Neural cell (in vitro differentiated cells): ENCODE results near the gene TSPAN15. TPM values are rescaled to one million over a fixed set of nuclear protein-coding genes. Genes with fewer than 3 reads are reported as not detected.

ENCODE experiments used
- H2AFZ ChIP-seq: fragments of 200-600, 300-800 bp; sonication (generic), shearing (Covaris generic); 2 replicates; pipeline ENCODE4 v1.6.0; 2014; ENCODE audit warnings: low read depth, mild to moderate bottlenecking, antibody characterized with exemption, low read length, moderate library complexity
- H3F3A ChIP-seq: fragments of 200-600 bp; shearing (Covaris generic); 2 replicates; pipeline ENCODE4 v1.6.1; 2016; ENCODE audit warnings: mild to moderate bottlenecking, moderate library complexity, mixed read lengths, antibody characterized with exemption, low read length; ENCODE audit not compliant: insufficient read depth, poor library complexity, severe bottlenecking
- H3K27ac ChIP-seq: fragments of 200-600, 300-800 bp; sonication (generic), shearing (Covaris generic); 2 replicates; pipeline ENCODE4 v1.5.1; 2014; ENCODE audit warnings: mild to moderate bottlenecking, low read length, moderate library complexity
- H3K27me3 ChIP-seq: fragments of 300-800, 200-600 bp; sonication (generic), shearing (Covaris generic); 2 replicates; pipeline ENCODE4 v1.6.0; 2014; ENCODE audit warnings: mild to moderate bottlenecking, low read depth, low read length, moderate library complexity; ENCODE audit not compliant: insufficient read depth
- H3K36me3 ChIP-seq: fragments of 300-800, 200-600 bp; sonication (generic), shearing (Covaris generic); 2 replicates; pipeline ENCODE4 v1.5.1; 2014; ENCODE audit warnings: mild to moderate bottlenecking, antibody characterized with exemption, low read length, moderate library complexity; ENCODE audit not compliant: insufficient read depth
- H3K4me2 ChIP-seq: fragments of 300-800, 200-600 bp; sonication (generic), shearing (Covaris generic); 2 replicates; pipeline ENCODE4 v1.6.0; 2014; ENCODE audit warnings: mild to moderate bottlenecking, low read length
- H3K4me3 ChIP-seq: fragments of 300-800, 200-600 bp; sonication (generic), shearing (Covaris generic); 2 replicates; pipeline ENCODE4 v1.5.1; 2014; ENCODE audit warnings: mild to moderate bottlenecking, low read length, moderate library complexity
- H3K79me2 ChIP-seq: fragments of 200-600 bp; shearing (Covaris generic); replicated peaks from 2 replicates; pipeline ENCODE4 v1.6.0; 2014; ENCODE audit warnings: mild to moderate bottlenecking, low read length, moderate library complexity; ENCODE audit not compliant: insufficient read depth
- H3K9ac ChIP-seq: fragments of 300-800, 200-600 bp; sonication (generic), shearing (Covaris generic); 2 replicates; pipeline ENCODE4 v1.6.1; 2016; ENCODE audit warnings: mild to moderate bottlenecking, low read length, mixed read lengths
- H3K9me2 ChIP-seq: fragments of 200-600 bp; shearing (Covaris generic); 2 replicates; pipeline ENCODE4 v1.6.1; 2016; ENCODE audit warnings: mild to moderate bottlenecking, low read length, mixed read lengths; ENCODE audit not compliant: insufficient read depth
- H3K9me3 ChIP-seq: fragments of 200-600, 300-800 bp; sonication (generic), shearing (Covaris generic); 2 replicates; pipeline ENCODE4 v1.6.1; 2016; ENCODE audit warnings: mild to moderate bottlenecking, mixed run types, low read length, moderate library complexity, mixed read lengths
- H4K20me1 ChIP-seq: fragments of 200-600 bp; shearing (Covaris generic); 2 replicates; pipeline ENCODE4 v1.6.1; 2016; ENCODE audit warnings: mild to moderate bottlenecking, mixed run types; ENCODE audit not compliant: insufficient read depth
- EP300 ChIP-seq: fragments of 450-650 bp; conservative IDR thresholded peaks from 2 replicates; pipeline ENCODE4 v1.6.1; 2014; ENCODE audit warnings: antibody characterized with exemption, mild to moderate bottlenecking, moderate library complexity; ENCODE audit not compliant: poor library complexity, severe bottlenecking
- EZH2 ChIP-seq: fragments of 200-600, 300-800 bp; shearing (Covaris generic), sonication (generic); IDR thresholded peaks from 2 replicates; pipeline ENCODE4 v1.6.1; 2014; ENCODE audit warnings: antibody characterized with exemption, low read length, borderline replicate concordance, mild to moderate bottlenecking; ENCODE audit not compliant: insufficient read depth, poor library complexity, severe bottlenecking
- MXI1 ChIP-seq: fragments of 450-650 bp; conservative IDR thresholded peaks from 2 replicates; pipeline ENCODE4 v1.6.1; 2014; ENCODE audit warnings: antibody characterized with exemption, mild to moderate bottlenecking; ENCODE audit not compliant: poor library complexity, severe bottlenecking
- POLR2AphosphoS5 ChIP-seq: IDR thresholded peaks from 2 replicates; pipeline ENCODE4 v1.6.1; 2012
- RAD21 ChIP-seq: fragments of 450-650 bp; conservative IDR thresholded peaks from 2 replicates; pipeline ENCODE4 v1.6.1; 2014; ENCODE audit warnings: antibody characterized with exemption, mild to moderate bottlenecking, moderate library complexity
- SMC3 ChIP-seq: fragments of 450-650 bp; conservative IDR thresholded peaks from 2 replicates; pipeline ENCODE4 v1.6.1; 2014; ENCODE audit warnings: antibody characterized with exemption, mild to moderate bottlenecking, moderate library complexity; ENCODE audit not compliant: poor library complexity
- TAF1 ChIP-seq: IDR thresholded peaks from 2 replicates; pipeline ENCODE4 v1.6.1; 2012; ENCODE audit warnings: low read depth
- polyA plus RNA-seq: library from polyadenylated mRNA; depleted of rRNA; stranded (reverse); fragments of >200 nt; gene quantifications from 2 replicates; pipeline ENCODE4 v1.2.3, GENCODE V29; 2014
- TF ChIP-seq, protein P1 (sequence below): IDR thresholded peaks from 2 replicates; pipeline ENCODE4 v1.6.1; 2012; ENCODE audit warnings: borderline replicate concordance
- TF ChIP-seq, protein P2 (sequence below): fragments of 450-650 bp; IDR thresholded peaks from 2 replicates; pipeline ENCODE4 v1.5.1; 2014; ENCODE audit warnings: antibody characterized with exemption, mild to moderate bottlenecking, moderate library complexity; ENCODE audit not compliant: poor library complexity, severe bottlenecking

The TSPAN15 gene
- polyA plus RNA-seq, 1 donor from 2014 or later, result 1.2 TPM

DNA sequence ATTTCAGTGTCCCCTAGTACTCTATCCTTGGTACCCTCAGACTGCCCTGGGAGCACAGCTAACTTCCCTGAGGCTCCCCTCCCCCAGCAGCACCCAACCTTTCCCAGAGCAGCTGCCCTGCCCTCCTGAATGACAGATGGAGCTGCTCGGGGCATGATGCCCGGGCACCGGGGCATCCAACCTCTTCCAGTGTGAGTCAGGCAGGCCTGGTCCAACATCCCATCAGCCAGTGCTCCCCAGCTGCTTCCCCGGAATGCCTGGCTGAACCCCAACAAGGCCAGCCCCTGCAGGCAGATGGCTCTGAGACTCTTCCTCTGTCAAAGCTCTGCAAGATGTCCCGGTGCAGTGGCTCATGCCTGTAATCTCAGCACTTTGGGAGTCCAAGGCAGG lies 11.9 kb upstream of the TSPAN15 start:
- Histone ChIP-seq H3K36me3 (no peaks in the 10 kb centered on the region), H4K20me1 (no peaks in the 10 kb centered on the region), H3K79me2 (no peaks in the 10 kb centered on the region), H3K4me2 (no peak overlapping the region), H3K9me3 (no peaks in the 10 kb centered on the region), H3K4me3 (no peak overlapping the region), H3K27me3 (no peaks in the 10 kb centered on the region), H3K9ac (no peak overlapping the region), H3F3A (no peaks in the 10 kb centered on the region), H2AFZ (no peak overlapping the region), H3K27ac (no peak overlapping the region), H3K9me2 (no peaks in the 10 kb centered on the region)
- no peak for TF ChIP-seq MXI1
- no peak for TF ChIP-seq TAF1
- TF ChIP-seq, protein P1, sequence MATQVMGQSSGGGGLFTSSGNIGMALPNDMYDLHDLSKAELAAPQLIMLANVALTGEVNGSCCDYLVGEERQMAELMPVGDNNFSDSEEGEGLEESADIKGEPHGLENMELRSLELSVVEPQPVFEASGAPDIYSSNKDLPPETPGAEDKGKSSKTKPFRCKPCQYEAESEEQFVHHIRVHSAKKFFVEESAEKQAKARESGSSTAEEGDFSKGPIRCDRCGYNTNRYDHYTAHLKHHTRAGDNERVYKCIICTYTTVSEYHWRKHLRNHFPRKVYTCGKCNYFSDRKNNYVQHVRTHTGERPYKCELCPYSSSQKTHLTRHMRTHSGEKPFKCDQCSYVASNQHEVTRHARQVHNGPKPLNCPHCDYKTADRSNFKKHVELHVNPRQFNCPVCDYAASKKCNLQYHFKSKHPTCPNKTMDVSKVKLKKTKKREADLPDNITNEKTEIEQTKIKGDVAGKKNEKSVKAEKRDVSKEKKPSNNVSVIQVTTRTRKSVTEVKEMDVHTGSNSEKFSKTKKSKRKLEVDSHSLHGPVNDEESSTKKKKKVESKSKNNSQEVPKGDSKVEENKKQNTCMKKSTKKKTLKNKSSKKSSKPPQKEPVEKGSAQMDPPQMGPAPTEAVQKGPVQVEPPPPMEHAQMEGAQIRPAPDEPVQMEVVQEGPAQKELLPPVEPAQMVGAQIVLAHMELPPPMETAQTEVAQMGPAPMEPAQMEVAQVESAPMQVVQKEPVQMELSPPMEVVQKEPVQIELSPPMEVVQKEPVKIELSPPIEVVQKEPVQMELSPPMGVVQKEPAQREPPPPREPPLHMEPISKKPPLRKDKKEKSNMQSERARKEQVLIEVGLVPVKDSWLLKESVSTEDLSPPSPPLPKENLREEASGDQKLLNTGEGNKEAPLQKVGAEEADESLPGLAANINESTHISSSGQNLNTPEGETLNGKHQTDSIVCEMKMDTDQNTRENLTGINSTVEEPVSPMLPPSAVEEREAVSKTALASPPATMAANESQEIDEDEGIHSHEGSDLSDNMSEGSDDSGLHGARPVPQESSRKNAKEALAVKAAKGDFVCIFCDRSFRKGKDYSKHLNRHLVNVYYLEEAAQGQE, result no peak
- no peak for TF ChIP-seq POLR2AphosphoS5
- TF ChIP-seq EZH2, result no peak
- no peak for TF ChIP-seq RAD21
- TF ChIP-seq SMC3, result no peak
- no peak for TF ChIP-seq EP300

DNA sequence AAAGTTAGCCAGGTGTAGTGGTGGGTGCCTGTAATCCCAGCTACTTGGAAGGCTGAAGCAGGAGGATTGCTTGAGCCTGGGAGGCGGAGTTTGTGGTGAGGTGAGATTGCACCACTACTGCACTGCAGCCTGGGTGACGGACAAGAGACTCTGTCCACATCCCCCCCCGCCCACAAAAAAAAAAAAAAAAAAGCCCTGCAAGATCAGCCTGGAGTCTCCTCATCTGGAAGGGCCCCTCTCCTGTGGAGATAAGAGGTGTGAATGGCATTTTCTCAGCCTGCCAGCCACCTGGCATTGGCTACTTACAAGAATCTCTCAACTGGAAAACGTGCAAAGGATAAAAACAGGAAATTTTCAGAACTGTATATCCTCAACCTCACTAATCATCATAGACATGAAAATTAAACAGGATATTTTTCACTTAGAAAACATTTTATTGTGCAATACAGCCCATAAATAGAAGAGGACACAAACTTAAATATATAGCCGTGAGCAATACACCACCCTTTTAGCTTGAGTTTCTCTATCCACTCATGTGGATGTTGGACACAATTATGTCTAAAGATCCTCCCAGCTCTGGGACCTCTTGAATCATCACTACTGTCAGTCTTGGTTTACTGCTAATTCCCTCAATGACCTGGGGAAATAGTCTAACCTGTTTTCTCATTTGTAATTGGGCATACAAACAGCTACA lies 11.3 kb upstream of the TSPAN15 start:
- H3K4me2 ChIP-seq, result no peak overlapping the region
- H3K9ac ChIP-seq, result no peak overlapping the region
- no peaks in the 10 kb centered on the region for H3K79me2 ChIP-seq
- TF ChIP-seq EZH2 (no peak), SMC3 (no peak), RAD21 (no peak), TAF1 (no peak), MXI1 (no peak), POLR2AphosphoS5 (no peak), EP300 (no peak)
- TF ChIP-seq, protein P1, result no peak
- TF ChIP-seq, protein P2, sequence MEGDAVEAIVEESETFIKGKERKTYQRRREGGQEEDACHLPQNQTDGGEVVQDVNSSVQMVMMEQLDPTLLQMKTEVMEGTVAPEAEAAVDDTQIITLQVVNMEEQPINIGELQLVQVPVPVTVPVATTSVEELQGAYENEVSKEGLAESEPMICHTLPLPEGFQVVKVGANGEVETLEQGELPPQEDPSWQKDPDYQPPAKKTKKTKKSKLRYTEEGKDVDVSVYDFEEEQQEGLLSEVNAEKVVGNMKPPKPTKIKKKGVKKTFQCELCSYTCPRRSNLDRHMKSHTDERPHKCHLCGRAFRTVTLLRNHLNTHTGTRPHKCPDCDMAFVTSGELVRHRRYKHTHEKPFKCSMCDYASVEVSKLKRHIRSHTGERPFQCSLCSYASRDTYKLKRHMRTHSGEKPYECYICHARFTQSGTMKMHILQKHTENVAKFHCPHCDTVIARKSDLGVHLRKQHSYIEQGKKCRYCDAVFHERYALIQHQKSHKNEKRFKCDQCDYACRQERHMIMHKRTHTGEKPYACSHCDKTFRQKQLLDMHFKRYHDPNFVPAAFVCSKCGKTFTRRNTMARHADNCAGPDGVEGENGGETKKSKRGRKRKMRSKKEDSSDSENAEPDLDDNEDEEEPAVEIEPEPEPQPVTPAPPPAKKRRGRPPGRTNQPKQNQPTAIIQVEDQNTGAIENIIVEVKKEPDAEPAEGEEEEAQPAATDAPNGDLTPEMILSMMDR, result no peak
- H3K27me3 ChIP-seq, result no peaks in the 10 kb centered on the region
- H3K9me3 ChIP-seq, result no peaks in the 10 kb centered on the region
- H3K9me2 ChIP-seq, result no peaks in the 10 kb centered on the region
- no peak overlapping the region for H2AFZ ChIP-seq
- H3F3A ChIP-seq, result no peaks in the 10 kb centered on the region
- H3K4me3 ChIP-seq, result no peak overlapping the region
- no peaks in the 10 kb centered on the region for H4K20me1 ChIP-seq
- no peaks in the 10 kb centered on the region for H3K36me3 ChIP-seq
- H3K27ac ChIP-seq, result no peak overlapping the region
